DND-41 (cell line): ENCODE data around the gene MYADM.

Experiments
- CTCF ChIP-seq: IDR thresholded peaks from 2 replicates; pipeline ENCODE4 v1.5.1; 2012; ENCODE audit warnings: borderline replicate concordance, low read length, moderate library complexity, mild to moderate bottlenecking; ENCODE audit not compliant: poor library complexity, severe bottlenecking; ENCODE audit errors: extremely low read depth
- EZH2 ChIP-seq: IDR thresholded peaks from 3 replicates; pipeline ENCODE4 v1.6.1; 2012; ENCODE audit warnings: borderline replicate concordance, low read depth, mild to moderate bottlenecking, moderate library complexity, low read length, inconsistent platforms; ENCODE audit not compliant: severe bottlenecking

- no peak for TF ChIP-seq CTCF
- TF ChIP-seq EZH2: no peak
Observed at GRCh38 chr19:53916004-53916403, 48.3 kb downstream of the MYADM start.
